Measurements from ENCODE around the gene TTC17.
"Not testable (repeated sequence)": the region's sequence is repeated elsewhere in the genome, so short reads cannot be mapped to it uniquely, and the experiment has no call there.

The TTC17 gene

DNA sequence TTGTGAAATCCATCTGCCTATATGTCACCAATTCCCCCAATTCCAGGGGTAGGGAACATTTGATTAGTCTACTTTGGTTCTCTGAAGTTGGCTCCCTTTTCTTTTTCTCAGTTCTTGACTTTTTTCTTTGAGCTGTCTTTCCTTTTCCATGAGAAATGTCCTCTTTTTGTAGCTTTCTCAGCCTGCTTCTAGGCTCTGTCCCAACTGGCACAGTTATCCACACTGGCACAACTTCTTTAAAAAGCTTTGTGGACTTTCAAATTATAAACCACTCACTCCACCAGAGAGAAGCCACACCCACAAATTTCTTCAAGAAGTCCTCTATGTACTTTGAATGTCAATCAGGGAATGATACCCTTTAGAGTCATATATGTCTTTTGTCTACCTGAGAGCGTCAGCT is 100.5 kb downstream of the TTC17 start:
- H3K9me3 ChIP-seq (ENCODE audit: severe bottlenecking) = no peaks in the 10 kb centered on the region
- no peak overlapping the region for H3K27ac ChIP-seq (ENCODE audit: poor library complexity, severe bottlenecking)
- no peaks in the 10 kb centered on the region for H3K27me3 ChIP-seq (ENCODE audit: insufficient read depth, poor library complexity, severe bottlenecking)
- no peaks in the 10 kb centered on the region for H3K4me1 ChIP-seq (ENCODE audit: insufficient read depth, poor library complexity, severe bottlenecking)
- TF ChIP-seq, protein P1, sequence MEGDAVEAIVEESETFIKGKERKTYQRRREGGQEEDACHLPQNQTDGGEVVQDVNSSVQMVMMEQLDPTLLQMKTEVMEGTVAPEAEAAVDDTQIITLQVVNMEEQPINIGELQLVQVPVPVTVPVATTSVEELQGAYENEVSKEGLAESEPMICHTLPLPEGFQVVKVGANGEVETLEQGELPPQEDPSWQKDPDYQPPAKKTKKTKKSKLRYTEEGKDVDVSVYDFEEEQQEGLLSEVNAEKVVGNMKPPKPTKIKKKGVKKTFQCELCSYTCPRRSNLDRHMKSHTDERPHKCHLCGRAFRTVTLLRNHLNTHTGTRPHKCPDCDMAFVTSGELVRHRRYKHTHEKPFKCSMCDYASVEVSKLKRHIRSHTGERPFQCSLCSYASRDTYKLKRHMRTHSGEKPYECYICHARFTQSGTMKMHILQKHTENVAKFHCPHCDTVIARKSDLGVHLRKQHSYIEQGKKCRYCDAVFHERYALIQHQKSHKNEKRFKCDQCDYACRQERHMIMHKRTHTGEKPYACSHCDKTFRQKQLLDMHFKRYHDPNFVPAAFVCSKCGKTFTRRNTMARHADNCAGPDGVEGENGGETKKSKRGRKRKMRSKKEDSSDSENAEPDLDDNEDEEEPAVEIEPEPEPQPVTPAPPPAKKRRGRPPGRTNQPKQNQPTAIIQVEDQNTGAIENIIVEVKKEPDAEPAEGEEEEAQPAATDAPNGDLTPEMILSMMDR (IDR thresholded peaks at IDR 0.05; ENCODE audit: poor library complexity, severe bottlenecking) = no peak
- no peak for ATAC-seq (ENCODE audit: low read depth)
- no peak overlapping the region for H3K4me3 ChIP-seq (ENCODE audit: severe bottlenecking)
- peaks cover 64% of the 10 kb centered on the region for H3K36me3 ChIP-seq (ENCODE audit: low read depth)
- DNase-seq (ENCODE audit: low spot score) = no peak

DNA sequence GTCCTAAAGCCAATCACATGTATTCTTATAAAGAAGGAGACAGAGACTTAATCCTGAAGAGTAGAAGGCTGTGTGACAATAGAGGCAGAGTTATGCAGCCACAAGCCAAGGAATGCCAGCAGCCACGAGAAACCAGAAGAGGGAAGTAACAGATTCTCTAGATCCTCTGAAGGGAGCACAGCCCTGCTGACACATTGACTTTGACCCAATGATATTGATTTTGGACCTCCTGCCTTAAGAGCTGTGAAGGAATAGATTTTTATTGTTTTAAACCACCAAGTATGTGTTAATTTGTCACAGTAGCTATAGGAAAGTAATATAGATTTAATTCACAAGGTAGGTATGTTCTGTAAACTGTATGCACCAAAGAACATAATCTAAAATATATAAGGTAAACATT is 103.6 kb downstream of the TTC17 start:
- H3K27me3 ChIP-seq (ENCODE audit: insufficient read depth, poor library complexity, severe bottlenecking) = no peaks in the 10 kb centered on the region
- H3K9me3 ChIP-seq (ENCODE audit: severe bottlenecking) = no peaks in the 10 kb centered on the region
- TF ChIP-seq, protein P1 (IDR thresholded peaks at IDR 0.05; ENCODE audit: poor library complexity, severe bottlenecking) = no peak
- no peak overlapping the region for H3K4me3 ChIP-seq (ENCODE audit: severe bottlenecking)
- peaks cover 44% of the 10 kb centered on the region for H3K36me3 ChIP-seq (ENCODE audit: low read depth)
- no peak for ATAC-seq (ENCODE audit: low read depth)
- no peaks in the 10 kb centered on the region for H3K4me1 ChIP-seq (ENCODE audit: insufficient read depth, poor library complexity, severe bottlenecking)
- DNase-seq (ENCODE audit: low spot score) = no peak
- no peak overlapping the region for H3K27ac ChIP-seq (ENCODE audit: poor library complexity, severe bottlenecking)

DNA sequence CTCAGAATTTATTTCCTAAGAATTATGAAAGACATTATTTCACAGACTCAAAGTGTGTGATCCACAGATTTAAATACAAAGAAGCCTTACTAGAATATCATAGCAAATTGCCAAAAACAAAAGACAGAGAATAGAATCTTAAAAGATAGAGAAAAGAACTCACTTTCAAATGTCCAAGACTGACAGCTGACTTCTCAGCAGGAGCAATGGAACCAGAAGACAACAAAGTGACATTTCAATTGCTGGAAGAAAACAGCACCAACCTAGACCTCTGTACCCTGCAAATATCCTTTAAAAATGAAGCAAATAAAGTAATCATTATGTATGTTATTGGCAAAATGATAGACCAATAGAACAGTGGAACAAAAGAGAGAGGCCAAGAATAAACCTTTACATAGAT is 109.2 kb downstream of the TTC17 start:
- TF ChIP-seq, protein P1 (IDR thresholded peaks at IDR 0.05; ENCODE audit: poor library complexity, severe bottlenecking) = no peak
- ATAC-seq (ENCODE audit: low read depth) (no peak), DNase-seq (ENCODE audit: low spot score) (no peak)
- H3K27ac ChIP-seq (ENCODE audit: poor library complexity, severe bottlenecking) = no peak overlapping the region
- H3K27me3 ChIP-seq (ENCODE audit: insufficient read depth, poor library complexity, severe bottlenecking) = no peaks in the 10 kb centered on the region
- no peak overlapping the region for H3K4me3 ChIP-seq (ENCODE audit: severe bottlenecking)
- no peaks in the 10 kb centered on the region for H3K4me1 ChIP-seq (ENCODE audit: insufficient read depth, poor library complexity, severe bottlenecking)
- H3K36me3 ChIP-seq (ENCODE audit: low read depth) = peaks cover 8% of the 10 kb centered on the region
- H3K9me3 ChIP-seq (ENCODE audit: severe bottlenecking) = no peaks in the 10 kb centered on the region

DNA sequence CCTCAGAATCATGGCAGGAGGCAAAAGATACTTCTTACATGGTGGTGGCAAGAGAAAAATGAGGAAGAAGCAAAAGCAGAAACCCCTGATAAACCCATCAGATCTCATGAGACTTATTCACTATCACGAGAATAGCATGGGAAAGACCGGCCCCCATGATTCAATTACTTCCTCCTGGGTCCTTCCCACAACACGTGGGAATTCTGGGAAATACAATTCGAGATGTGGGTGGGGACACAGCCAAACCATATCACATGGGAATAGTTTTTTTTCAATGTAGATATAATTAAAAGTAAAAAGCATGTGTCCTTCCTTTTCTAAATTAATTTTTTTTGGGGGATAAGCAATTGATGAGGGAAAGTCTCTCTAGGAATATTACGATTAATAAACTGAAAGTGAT is 118.8 kb downstream of the TTC17 start:
- not testable (repeated sequence) for H3K27ac ChIP-seq (ENCODE audit: poor library complexity, severe bottlenecking); H3K4me3 ChIP-seq (ENCODE audit: severe bottlenecking); H3K4me1 ChIP-seq (ENCODE audit: insufficient read depth, poor library complexity, severe bottlenecking); H3K9me3 ChIP-seq (ENCODE audit: severe bottlenecking); H3K36me3 ChIP-seq (ENCODE audit: low read depth); H3K27me3 ChIP-seq (ENCODE audit: insufficient read depth, poor library complexity, severe bottlenecking); DNase-seq (ENCODE audit: low spot score); ATAC-seq (ENCODE audit: low read depth)

DNA sequence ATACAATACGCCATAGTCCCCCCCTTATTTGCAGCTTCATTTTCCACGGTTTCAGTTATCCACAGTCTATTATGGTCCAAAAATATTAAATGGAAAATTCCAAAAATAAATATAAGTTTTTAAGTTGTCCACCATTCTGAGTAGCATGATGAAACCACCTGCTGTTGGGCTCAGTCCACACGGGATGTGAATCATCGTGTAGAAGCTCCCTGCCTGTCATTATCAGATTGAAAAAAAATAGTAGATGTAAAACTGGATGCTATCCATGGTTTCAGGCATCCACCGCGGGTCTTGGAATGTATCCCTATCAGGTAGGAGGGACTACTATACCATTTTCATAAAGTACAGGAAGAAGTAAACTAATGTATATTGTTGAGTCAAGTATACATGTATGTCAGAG is 127.4 kb downstream of the TTC17 start:
- Histone ChIP-seq H3K4me1 (ENCODE audit: insufficient read depth, poor library complexity, severe bottlenecking) (no peaks in the 10 kb centered on the region), H3K27me3 (ENCODE audit: insufficient read depth, poor library complexity, severe bottlenecking) (no peaks in the 10 kb centered on the region), H3K36me3 (ENCODE audit: low read depth) (peaks cover 19% of the 10 kb centered on the region), H3K27ac (ENCODE audit: poor library complexity, severe bottlenecking) (no peak overlapping the region), H3K9me3 (ENCODE audit: severe bottlenecking) (no peaks in the 10 kb centered on the region), H3K4me3 (ENCODE audit: severe bottlenecking) (no peak overlapping the region)
- DNase-seq (ENCODE audit: low spot score) = no peak
- TF ChIP-seq, protein P1 (IDR thresholded peaks at IDR 0.05; ENCODE audit: poor library complexity, severe bottlenecking) = no peak
- ATAC-seq (ENCODE audit: low read depth) = no peak; the same call in 2 of the 3 replicates

Measured in RWPE2 (cell line).